ENCODE data around the gene STX7. TPM values are rescaled to one million over a fixed set of nuclear protein-coding genes. Genes with fewer than 3 reads are reported as not detected.

The STX7 gene
- total RNA-seq, 2 experiments from 2014 or later = 20.1 to 20.6 TPM

GRCh38 chr6:132482581-132482980, 30.3 kb downstream of the STX7 start:
- CTCF ChIA-PET = interaction anchor here (1.7 kb wide), 1 partner anchor 203 kb away, joined by 16 read pairs; no protein-coding TSS in a partner anchor

GRCh38 chr6:132481189-132481588, 31.7 kb downstream of the STX7 start:
- CTCF ChIA-PET = interaction anchor here (1.7 kb wide), 1 partner anchor 201 kb away, joined by 16 read pairs; no protein-coding TSS in a partner anchor
- POLR2A ChIA-PET = no interaction called here

More at GRCh38 chr6:132482581-132482980, 30.3 kb downstream of the STX7 start:
- POLR2A ChIA-PET = no interaction called here

GRCh38 chr6:132479131-132479530, 33.8 kb downstream of the STX7 start:
- ChIA-PET CTCF (interaction anchor here (0.7 kb wide), 1 partner anchor 199 kb away, joined by 3 read pairs; no protein-coding TSS in a partner anchor), POLR2A (no interaction called here)

- ChIA-PET POLR2A (no interaction called here), CTCF (interaction anchor here (0.7 kb wide), 1 partner anchor 199 kb away, joined by 3 read pairs; no protein-coding TSS in a partner anchor)
These were observed 34.2 kb downstream of the STX7 start for GRCh38 chr6:132478674-132479073.

GRCh38 chr6:132478266-132478665, 34.6 kb downstream of the STX7 start:
- POLR2A ChIA-PET = no interaction called here

GRCh38 chr6:132476688-132477087, 36.2 kb downstream of the STX7 start:
- CTCF ChIA-PET = interaction anchor here (1.4 kb wide), 1 partner anchor 197 kb away, joined by 4 read pairs; no protein-coding TSS in a partner anchor
- POLR2A ChIA-PET = no interaction called here

More at GRCh38 chr6:132478266-132478665, 34.6 kb downstream of the STX7 start:
- CTCF ChIA-PET = no interaction called here

- POLR2A ChIA-PET = no interaction called here
- CTCF ChIA-PET = interaction anchor here (1.2 to 1.7 kb wide), 2 partner anchors 117 to 196 kb away, joined by 3 to 6 read pairs; no protein-coding TSS in a partner anchor
These were observed 37.0 kb downstream of the STX7 start for GRCh38 chr6:132475925-132476324.

- POLR2A ChIA-PET = no interaction called here
These were observed 41.1 kb downstream of the STX7 start for GRCh38 chr6:132471787-132472186.

GRCh38 chr6:132466952-132467351, 46.0 kb downstream of the STX7 start:
- ChIA-PET POLR2A (no interaction called here), CTCF (no interaction called here)

More at GRCh38 chr6:132471787-132472186, 41.1 kb downstream of the STX7 start:
- CTCF ChIA-PET = interaction anchor here (1.6 kb wide), 1 partner anchor 192 kb away, joined by 5 read pairs; no protein-coding TSS in a partner anchor

- CTCF ChIA-PET = interaction anchor here (0.8 kb wide), 1 partner anchor 9 kb away, joined by 4 read pairs; no protein-coding TSS in a partner anchor
- POLR2A ChIA-PET = no interaction called here
These were observed 47.1 kb downstream of the STX7 start for GRCh38 chr6:132465530-132466485.

- POLR2A ChIA-PET = interaction anchor here (0.5 kb wide), 1 partner anchor 106 kb away, joined by 3 read pairs; no protein-coding TSS in a partner anchor
- CTCF ChIA-PET = no interaction called here
These were observed 48.2 kb downstream of the STX7 start for GRCh38 chr6:132464538-132465256.

- ChIA-PET CTCF (interaction anchor here (1.1 kb wide), 1 partner anchor 182 kb away, joined by 10 read pairs; no protein-coding TSS in a partner anchor), POLR2A (no interaction called here)
These were observed 51.0 kb downstream of the STX7 start for GRCh38 chr6:132461958-132462357.

- POLR2A ChIA-PET = no interaction called here
- CTCF ChIA-PET = no interaction called here
These were observed 53.3 kb downstream of the STX7 start for GRCh38 chr6:132459605-132459952.

- CTCF ChIA-PET = no interaction called here
- POLR2A ChIA-PET = no interaction called here
These were observed 53.9 kb downstream of the STX7 start for GRCh38 chr6:132458887-132459604.

- ChIA-PET POLR2A (no interaction called here), CTCF (interaction anchor here (0.6 to 1.5 kb wide), 2 partner anchors 177 to 569 kb away, joined by 4 to 5 read pairs; no protein-coding TSS in a partner anchor)
These were observed 56.2 kb downstream of the STX7 start for GRCh38 chr6:132456700-132457143.

GRCh38 chr6:132446855-132447241, 66.1 kb downstream of the STX7 start:
- ChIA-PET CTCF (no interaction called here), POLR2A (no interaction called here)

- POLR2A ChIA-PET = no interaction called here
- CTCF ChIA-PET = interaction anchor here (0.6 kb wide), 1 partner anchor 166 kb away, joined by 3 read pairs; no protein-coding TSS in a partner anchor
These were observed 66.6 kb downstream of the STX7 start for GRCh38 chr6:132446141-132446854.

GRCh38 chr6:132445201-132445951, 67.5 kb downstream of the STX7 start:
- POLR2A ChIA-PET = no interaction called here
- CTCF ChIA-PET = no interaction called here

Measured in activated CD8-positive, alpha-beta memory T cell treated with anti-CD3 and anti-CD28 coated beads for 36 hours (primary cell).